ENCODE measurements around the gene PCGF6. TPM values are rescaled to one million over a fixed set of nuclear protein-coding genes. Genes with fewer than 3 reads are reported as not detected.

The PCGF6 gene
- polyA plus RNA-seq, 4 donors, result 5.9 to 7.1 (median 6.5) TPM

Other genes with a start within 250 kb of the PCGF6 start
- 10 to 100 TPM; 15.7 to 61.3 (median 20.4) TPM for gene NT5C2, start 157.9 kb downstream of the PCGF6 start, polyA plus RNA-seq
- under 1 TPM in 2 of 4 donors, not detected in 2; 0.01 to 0.09 TPM for gene RPEL1, start 105.3 kb downstream of the PCGF6 start, polyA plus RNA-seq
- gene INA, start 74.0 kb downstream of the PCGF6 start, polyA plus RNA-seq, result 1 to 10 TPM in 2 of 4 donors, under 1 TPM in 1, not detected in 1; 0.54 to 4.1 (median 1.2) TPM
- gene TAF5, start 16.8 kb upstream of the PCGF6 start, polyA plus RNA-seq, result 1 to 10 TPM; 2.7 to 5.8 (median 3.3) TPM
- 1,000 to 10,000 TPM in 2 of 4 donors, 100 to 1,000 TPM in 2; 255 to 1,935 (median 1,031) TPM for gene ATP5MK, start 45.3 kb upstream of the PCGF6 start, polyA plus RNA-seq
- gene PDCD11, start 45.5 kb upstream of the PCGF6 start, polyA plus RNA-seq, result 10 to 100 TPM in 2 of 4 donors, 1 to 10 TPM in 2; 5.9 to 21.0 (median 13.3) TPM
- gene CALHM2, start 101.2 kb upstream of the PCGF6 start, polyA plus RNA-seq, result 10 to 100 TPM in 1 of 4 donors, 1 to 10 TPM in 3; 1.1 to 29.1 (median 5.1) TPM
- under 1 TPM in 2 of 4 donors, not detected in 2; 0.03 to 0.06 TPM for gene CALHM1, start 107.8 kb upstream of the PCGF6 start, polyA plus RNA-seq
- gene CALHM3, start 128.1 kb upstream of the PCGF6 start, polyA plus RNA-seq, result under 1 TPM in 1 of 4 donors, not detected in 3; 0.13 TPM
- gene NEURL1, start 142.6 kb upstream of the PCGF6 start, polyA plus RNA-seq, result 10 to 100 TPM; 14.6 to 48.6 (median 20.8) TPM

Data from small intestine (tissue), 4 donors.